HepG2 (cell line): ENCODE data around the gene CPVL. TPM values are rescaled to one million over a fixed set of nuclear protein-coding genes. Genes with fewer than 3 reads are reported as not detected.

Source experiments
- DNMT1 ChIP-seq: sonication (generic); formaldehyde crosslinking; IDR thresholded peaks from 2 replicates; pipeline ENCODE4 v1.5.1; 2020; ENCODE audit warnings: mild to moderate bottlenecking, missing genetic modification reagents
- EZH2 ChIP-seq: conservative IDR thresholded peaks from 2 replicates; pipeline ENCODE4 v1.6.1; 2012; ENCODE audit warnings: mild to moderate bottlenecking, low read depth, low read length, moderate library complexity
- HDAC1 ChIP-seq: sonication (generic); formaldehyde crosslinking; IDR thresholded peaks from 2 replicates; pipeline ENCODE4 v1.5.1; 2020; ENCODE audit warnings: mild to moderate bottlenecking, missing genetic modification reagents
- NKX3-1 ChIP-seq: sonication (generic); formaldehyde crosslinking; IDR thresholded peaks from 2 replicates; pipeline ENCODE4 v1.5.0; 2020; ENCODE audit warnings: missing genetic modification reagents
- RAD21 ChIP-seq: fragments of 450-650 bp; formaldehyde crosslinking; IDR thresholded peaks from 2 replicates; pipeline ENCODE4 v1.5.0; 2020; ENCODE audit warnings: mild to moderate bottlenecking
- SMARCE1 ChIP-seq: fragments of 450-650 bp; IDR thresholded peaks from 2 replicates; pipeline ENCODE4 v1.6.1; 2017; ENCODE audit warnings: borderline replicate concordance
- TAF1 ChIP-seq: sonication (generic); formaldehyde crosslinking; IDR thresholded peaks from 2 replicates; pipeline ENCODE4 v1.4.0; 2020; ENCODE audit warnings: missing genetic modification reagents
- TMF1 ChIP-seq: sonication (generic); formaldehyde crosslinking; IDR thresholded peaks from 2 replicates; pipeline ENCODE4 v1.8.1; 2022; ENCODE audit warnings: low read depth, missing genetic modification reagents
- ZBTB3 ChIP-seq: sonication (generic); formaldehyde crosslinking; IDR thresholded peaks from 2 replicates; pipeline ENCODE4 v1.4.0; 2020; ENCODE audit warnings: low read depth, mild to moderate bottlenecking, moderate library complexity, missing genetic modification reagents, borderline replicate concordance
- ZNF234 ChIP-seq: sonication (generic); formaldehyde crosslinking; conservative IDR thresholded peaks from 2 replicates; pipeline ENCODE4 v1.5.1; 2020; ENCODE audit warnings: mild to moderate bottlenecking, missing genetic modification reagents
- ZNF550 ChIP-seq: sonication (generic); formaldehyde crosslinking; IDR thresholded peaks from 2 replicates; pipeline ENCODE4 v1.4.0; 2020; ENCODE audit warnings: mild to moderate bottlenecking, missing genetic modification reagents, borderline replicate concordance
- ZNF562 ChIP-seq: sonication (generic); formaldehyde crosslinking; IDR thresholded peaks from 2 replicates; pipeline ENCODE4 v1.8.0; 2022; ENCODE audit warnings: missing genetic modification reagents, borderline replicate concordance
- ZNF746 ChIP-seq: sonication (generic); formaldehyde crosslinking; IDR thresholded peaks from 2 replicates; pipeline ENCODE4 v1.8.0; 2022; ENCODE audit warnings: mild to moderate bottlenecking, missing genetic modification reagents
- ZNF747 ChIP-seq: sonication (generic); formaldehyde crosslinking; IDR thresholded peaks from 2 replicates; pipeline ENCODE4 v1.8.1; 2023; ENCODE audit warnings: missing genetic modification reagents, mild to moderate bottlenecking, borderline replicate concordance
- ZNF784 ChIP-seq: sonication (generic); formaldehyde crosslinking; IDR thresholded peaks from 2 replicates; pipeline ENCODE4 v1.5.1; 2020; ENCODE audit warnings: missing genetic modification reagents, mild to moderate bottlenecking, borderline replicate concordance
- ZNF790 ChIP-seq: sonication (generic); formaldehyde crosslinking; IDR thresholded peaks from 2 replicates; pipeline ENCODE4 v1.8.0; 2022; ENCODE audit warnings: missing genetic modification reagents, mild to moderate bottlenecking, borderline replicate concordance
- ZSCAN31 ChIP-seq: sonication (generic); formaldehyde crosslinking; IDR thresholded peaks from 2 replicates; pipeline ENCODE4 v1.5.0; 2020; ENCODE audit warnings: low read depth, mild to moderate bottlenecking, missing genetic modification reagents
- polyA plus RNA-seq, 8 experiments: library from polyadenylated mRNA; depleted of rRNA in 3 of 8; stranded (reverse) in 7 of 8; unstranded in 1 of 8; fragments of >200 nt; fragmentation: Illumina TruSeq in 4 of 8; extraction: Trizol in 4 of 8; gene quantifications; 2 replicates each; pipeline versions ENCODE4 v1.2.1 to v1.2.3, GENCODE V29; 2011 to 2016; ENCODE audit warnings: low read depth in 4 of 8, missing spikeins in 1 of 8, mixed read lengths in 1 of 8; ENCODE audit not compliant: insufficient read depth in 1 of 8
- total RNA-seq, 5 experiments: library from RNA; depleted of rRNA; stranded (reverse); fragments of >200 nt; fragmentation: Illumina TruSeq; extraction: Trizol; gene quantifications; 2 replicates each; pipeline ENCODE4 v1.2.3, GENCODE V29; 2016; ENCODE audit warnings: low read depth in 1 of 5
- TF ChIP-seq, protein P1 (sequence below): sonication (generic); formaldehyde crosslinking; IDR thresholded peaks from 2 replicates; pipeline ENCODE4 v1.5.0; 2020; ENCODE audit warnings: missing genetic modification reagents
- TF ChIP-seq, protein P2 (sequence below): sonication (generic); formaldehyde crosslinking; IDR thresholded peaks from 2 replicates; pipeline ENCODE4 v1.4.0; 2020; ENCODE audit warnings: missing genetic modification reagents
- TF ChIP-seq, protein P3 (sequence below): sonication (generic); formaldehyde crosslinking; IDR thresholded peaks from 2 replicates; pipeline ENCODE4 v1.5.0; 2020; ENCODE audit warnings: missing genetic modification reagents, mild to moderate bottlenecking, borderline replicate concordance
- TF ChIP-seq, protein P4 (sequence below): sonication (generic); formaldehyde crosslinking; IDR thresholded peaks from 2 replicates; pipeline ENCODE4 v1.4.0; 2020; ENCODE audit warnings: mild to moderate bottlenecking, missing genetic modification reagents
- TF ChIP-seq, protein P5 (sequence below): sonication (generic); formaldehyde crosslinking; IDR thresholded peaks from 2 replicates; pipeline ENCODE4 v1.4.0; 2020; ENCODE audit warnings: mild to moderate bottlenecking, missing genetic modification reagents

CPVL gene
- total and polyA plus RNA-seq, 2 of the 13 experiments (the other 11 are each of a cell fraction or from before 2014, with no cell fraction given): 59.2 to 294 TPM

GRCh38 chr7:29099896-29100847, 46.2 kb downstream of the CPVL start (continued):
- TF ChIP-seq, protein P1, sequence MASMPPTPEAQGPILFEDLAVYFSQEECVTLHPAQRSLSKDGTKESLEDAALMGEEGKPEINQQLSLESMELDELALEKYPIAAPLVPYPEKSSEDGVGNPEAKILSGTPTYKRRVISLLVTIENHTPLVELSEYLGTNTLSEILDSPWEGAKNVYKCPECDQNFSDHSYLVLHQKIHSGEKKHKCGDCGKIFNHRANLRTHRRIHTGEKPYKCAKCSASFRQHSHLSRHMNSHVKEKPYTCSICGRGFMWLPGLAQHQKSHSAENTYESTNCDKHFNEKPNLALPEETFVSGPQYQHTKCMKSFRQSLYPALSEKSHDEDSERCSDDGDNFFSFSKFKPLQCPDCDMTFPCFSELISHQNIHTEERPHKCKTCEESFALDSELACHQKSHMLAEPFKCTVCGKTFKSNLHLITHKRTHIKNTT: no peak
- TF ChIP-seq ZNF784 (CRISPR knock-in tag) (peak; percentile 7; the same call in 1 of the 2 replicates), ZSCAN31 (no peak; the same call in 1 of the 2 replicates), ZNF234 (CRISPR knock-in tag) (no peak), ZNF747 (CRISPR knock-in tag) (no peak), SMARCE1 (no peak), EZH2 (no peak), HDAC1 (CRISPR knock-in tag) (peak; percentile 91), ZNF562 (CRISPR knock-in tag) (no peak), TMF1 (no peak), ZNF550 (no peak), TAF1 (CRISPR knock-in tag) (no peak), RAD21 (CRISPR knock-in tag) (no peak), ZNF746 (CRISPR knock-in tag) (peak; percentile 72; the same call in 1 of the 2 replicates), DNMT1 (CRISPR knock-in tag) (no peak), ZBTB3 (CRISPR knock-in tag) (peak; percentile 85), ZNF790 (CRISPR knock-in tag) (no peak), NKX3-1 (CRISPR knock-in tag) (no peak)
- TF ChIP-seq, protein P2, sequence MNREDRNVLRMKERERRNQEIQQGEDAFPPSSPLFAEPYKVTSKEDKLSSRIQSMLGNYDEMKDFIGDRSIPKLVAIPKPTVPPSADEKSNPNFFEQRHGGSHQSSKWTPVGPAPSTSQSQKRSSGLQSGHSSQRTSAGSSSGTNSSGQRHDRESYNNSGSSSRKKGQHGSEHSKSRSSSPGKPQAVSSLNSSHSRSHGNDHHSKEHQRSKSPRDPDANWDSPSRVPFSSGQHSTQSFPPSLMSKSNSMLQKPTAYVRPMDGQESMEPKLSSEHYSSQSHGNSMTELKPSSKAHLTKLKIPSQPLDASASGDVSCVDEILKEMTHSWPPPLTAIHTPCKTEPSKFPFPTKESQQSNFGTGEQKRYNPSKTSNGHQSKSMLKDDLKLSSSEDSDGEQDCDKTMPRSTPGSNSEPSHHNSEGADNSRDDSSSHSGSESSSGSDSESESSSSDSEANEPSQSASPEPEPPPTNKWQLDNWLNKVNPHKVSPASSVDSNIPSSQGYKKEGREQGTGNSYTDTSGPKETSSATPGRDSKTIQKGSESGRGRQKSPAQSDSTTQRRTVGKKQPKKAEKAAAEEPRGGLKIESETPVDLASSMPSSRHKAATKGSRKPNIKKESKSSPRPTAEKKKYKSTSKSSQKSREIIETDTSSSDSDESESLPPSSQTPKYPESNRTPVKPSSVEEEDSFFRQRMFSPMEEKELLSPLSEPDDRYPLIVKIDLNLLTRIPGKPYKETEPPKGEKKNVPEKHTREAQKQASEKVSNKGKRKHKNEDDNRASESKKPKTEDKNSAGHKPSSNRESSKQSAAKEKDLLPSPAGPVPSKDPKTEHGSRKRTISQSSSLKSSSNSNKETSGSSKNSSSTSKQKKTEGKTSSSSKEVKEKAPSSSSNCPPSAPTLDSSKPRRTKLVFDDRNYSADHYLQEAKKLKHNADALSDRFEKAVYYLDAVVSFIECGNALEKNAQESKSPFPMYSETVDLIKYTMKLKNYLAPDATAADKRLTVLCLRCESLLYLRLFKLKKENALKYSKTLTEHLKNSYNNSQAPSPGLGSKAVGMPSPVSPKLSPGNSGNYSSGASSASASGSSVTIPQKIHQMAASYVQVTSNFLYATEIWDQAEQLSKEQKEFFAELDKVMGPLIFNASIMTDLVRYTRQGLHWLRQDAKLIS (CRISPR knock-in tag): no peak
- TF ChIP-seq, protein P3, sequence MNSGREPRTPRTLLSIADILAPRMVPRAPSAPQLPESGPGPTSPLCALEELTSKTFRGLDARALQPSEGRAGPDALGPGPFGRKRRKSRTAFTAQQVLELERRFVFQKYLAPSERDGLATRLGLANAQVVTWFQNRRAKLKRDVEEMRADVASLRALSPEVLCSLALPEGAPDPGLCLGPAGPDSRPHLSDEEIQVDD (CRISPR knock-in tag): no peak
- TF ChIP-seq, protein P4, sequence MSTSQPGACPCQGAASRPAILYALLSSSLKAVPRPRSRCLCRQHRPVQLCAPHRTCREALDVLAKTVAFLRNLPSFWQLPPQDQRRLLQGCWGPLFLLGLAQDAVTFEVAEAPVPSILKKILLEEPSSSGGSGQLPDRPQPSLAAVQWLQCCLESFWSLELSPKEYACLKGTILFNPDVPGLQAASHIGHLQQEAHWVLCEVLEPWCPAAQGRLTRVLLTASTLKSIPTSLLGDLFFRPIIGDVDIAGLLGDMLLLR: no peak
- TF ChIP-seq, protein P5, sequence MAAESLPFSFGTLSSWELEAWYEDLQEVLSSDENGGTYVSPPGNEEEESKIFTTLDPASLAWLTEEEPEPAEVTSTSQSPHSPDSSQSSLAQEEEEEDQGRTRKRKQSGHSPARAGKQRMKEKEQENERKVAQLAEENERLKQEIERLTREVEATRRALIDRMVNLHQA (CRISPR knock-in tag): no peak
